BLaER1 treated with 17β-estradiol and CSF1 and Interleukin-3, amounts not matched to agents 10 nM and 100 nM (cell line): Measurements from ENCODE around the gene RNF167.
A peak's percentile ranks its signal among the peaks of the same experiment; 100 is the strongest.

Experiments used
- H3K27ac ChIP-seq, 11 experiments: shearing (Covaris generic); formaldehyde crosslinking; 2 replicates each; pipeline ENCODE4 v1.8.1; 2022
- H3K27me3 ChIP-seq, 11 experiments: shearing (Covaris generic); formaldehyde crosslinking; 2 replicates each; pipeline ENCODE4 v1.8.1; 2022
- H3K36me3 ChIP-seq, 11 experiments: shearing (Covaris generic); formaldehyde crosslinking; 2 replicates each; pipeline ENCODE4 v1.8.1; 2022
- H3K4me1 ChIP-seq, 10 experiments: shearing (Covaris generic); formaldehyde crosslinking; 2 replicates each; pipeline ENCODE4 v1.8.1; 2022
- H3K4me2 ChIP-seq, 11 experiments: shearing (Covaris generic); formaldehyde crosslinking; 2 replicates each; pipeline ENCODE4 v1.8.1; 2022
- H3K4me3 ChIP-seq, 10 experiments: shearing (Covaris generic); formaldehyde crosslinking; 2 replicates each; pipeline ENCODE4 v1.8.1; 2022
- H3K9ac ChIP-seq, 11 experiments: shearing (Covaris generic); formaldehyde crosslinking; 2 replicates each; pipeline ENCODE4 v1.8.1; 2022
- H3K9me3 ChIP-seq, 11 experiments: shearing (Covaris generic); formaldehyde crosslinking; replicated peaks in 1 of 11; 2 replicates each; pipeline ENCODE4 v1.8.1; 2022
- H4K20me1 ChIP-seq, 11 experiments: shearing (Covaris generic); formaldehyde crosslinking; 2 replicates each; pipeline ENCODE4 v1.8.1; 2022
- Cebpa-rat ChIP-seq, 11 experiments: shearing (Covaris generic); IDR thresholded peaks; 2 replicates each; pipeline ENCODE4 v1.8.1; 2022

The RNF167 gene

GRCh38 chr17:4969551-4970173 is 29.6 kb downstream of the RNF167 start:
- Histone ChIP-seq H3K9ac (peak overlapping the region; percentile 16 to 92 (median 88); a peak in 19 of 22 replicates), H3K4me1 (peaks cover 38 to 83% (median 57%) of the 10 kb centered on the region in 10 experiments), H3K27ac (peak overlapping the region in 10 of 11 experiments; percentile 5 to 93 (median 88); a peak in 13 of 22 replicates), H4K20me1 (no peaks in the 10 kb centered on the region; a peak in 1 of 22 replicates), H3K4me3 (peak overlapping the region in 5 of 10 experiments; percentile 69 to 79 (median 70); a peak in 3 of 20 replicates), H3K9me3 (no peaks in the 10 kb centered on the region), H3K27me3 (no peaks in the 10 kb centered on the region), H3K36me3 (peaks cover 46 to 75% (median 60%) of the 10 kb centered on the region in 11 experiments), H3K4me2 (peak overlapping the region; percentile 91 to 100 (median 98))
- no peak for TF ChIP-seq Cebpa-rat (IDR thresholded peaks at IDR 0.05)

GRCh38 chr17:4970273-4970672 is 30.2 kb downstream of the RNF167 start:
- Histone ChIP-seq H3K27me3 (no peaks in the 10 kb centered on the region), H4K20me1 (no peaks in the 10 kb centered on the region; a peak in 1 of 22 replicates), H3K4me2 (peak overlapping the region in 4 of 11 experiments; percentile 94 to 100 (median 99); a peak in 4 of 22 replicates), H3K9ac (peak overlapping the region; percentile 12 to 92 (median 86); a peak in 9 of 22 replicates), H3K4me3 (no peak overlapping the region), H3K9me3 (no peaks in the 10 kb centered on the region), H3K27ac (peak overlapping the region in 4 of 11 experiments; percentile 16 to 92 (median 84); a peak in 4 of 22 replicates), H3K36me3 (peaks cover 41 to 75% (median 63%) of the 10 kb centered on the region in 11 experiments), H3K4me1 (peaks cover 38 to 82% (median 55%) of the 10 kb centered on the region in 10 experiments)
- TF ChIP-seq Cebpa-rat (IDR thresholded peaks at IDR 0.05) = no peak

GRCh38 chr17:4971826-4972225 is 31.8 kb downstream of the RNF167 start:
- no peaks in the 10 kb centered on the region for H3K27me3 ChIP-seq
- TF ChIP-seq Cebpa-rat (IDR thresholded peaks at IDR 0.05) = no peak
- no peaks in the 10 kb centered on the region; a peak in 1 of 22 replicates for H4K20me1 ChIP-seq
- peaks cover 25 to 80% (median 42%) of the 10 kb centered on the region in 10 experiments for H3K4me1 ChIP-seq
- H3K9ac ChIP-seq = peak overlapping the region in 2 of 11 experiments; percentile 9 to 15; a peak in 1 of 22 replicates
- no peak overlapping the region for H3K4me3 ChIP-seq
- H3K36me3 ChIP-seq = peaks cover 46 to 82% (median 71%) of the 10 kb centered on the region in 11 experiments
- no peak overlapping the region for H3K4me2 ChIP-seq
- H3K9me3 ChIP-seq = no peaks in the 10 kb centered on the region
- no peak overlapping the region for H3K27ac ChIP-seq

- Histone ChIP-seq H3K9me3 (no peaks in the 10 kb centered on the region), H3K4me1 (peaks cover 25 to 85% (median 42%) of the 10 kb centered on the region in 10 experiments), H3K36me3 (peaks cover 51 to 87% (median 76%) of the 10 kb centered on the region in 11 experiments), H3K4me2 (peak overlapping the region in 2 of 11 experiments; percentile 79 to 91; a peak in 1 of 22 replicates), H3K27ac (peak overlapping the region in 1 of 11 experiments; percentile 11; a peak in 1 of 22 replicates), H3K27me3 (no peaks in the 10 kb centered on the region), H4K20me1 (no peaks in the 10 kb centered on the region; a peak in 1 of 22 replicates), H3K4me3 (no peak overlapping the region), H3K9ac (peak overlapping the region in 3 of 11 experiments; percentile 7 to 15 (median 9); a peak in 2 of 22 replicates)
- TF ChIP-seq Cebpa-rat (IDR thresholded peaks at IDR 0.05) = no peak
Observed at GRCh38 chr17:4972322-4972721, 32.3 kb downstream of the RNF167 start.

GRCh38 chr17:4972752-4973151 is 32.7 kb downstream of the RNF167 start:
- H3K4me3 ChIP-seq = no peak overlapping the region
- no peaks in the 10 kb centered on the region for H3K9me3 ChIP-seq
- H3K4me2 ChIP-seq = peak overlapping the region in 5 of 11 experiments; percentile 50 to 91 (median 79); a peak in 9 of 22 replicates
- H4K20me1 ChIP-seq = no peaks in the 10 kb centered on the region; a peak in 1 of 22 replicates
- H3K4me1 ChIP-seq = peaks cover 25 to 89% (median 42%) of the 10 kb centered on the region in 10 experiments
- H3K36me3 ChIP-seq = peaks cover 55 to 91% (median 80%) of the 10 kb centered on the region in 11 experiments
- no peak for TF ChIP-seq Cebpa-rat (IDR thresholded peaks at IDR 0.05)
- peak overlapping the region in 2 of 11 experiments; percentile 11 to 42; a peak in 3 of 22 replicates for H3K27ac ChIP-seq
- no peaks in the 10 kb centered on the region for H3K27me3 ChIP-seq
- H3K9ac ChIP-seq = peak overlapping the region in 3 of 11 experiments; percentile 7 to 21 (median 15); a peak in 3 of 22 replicates

DNA sequence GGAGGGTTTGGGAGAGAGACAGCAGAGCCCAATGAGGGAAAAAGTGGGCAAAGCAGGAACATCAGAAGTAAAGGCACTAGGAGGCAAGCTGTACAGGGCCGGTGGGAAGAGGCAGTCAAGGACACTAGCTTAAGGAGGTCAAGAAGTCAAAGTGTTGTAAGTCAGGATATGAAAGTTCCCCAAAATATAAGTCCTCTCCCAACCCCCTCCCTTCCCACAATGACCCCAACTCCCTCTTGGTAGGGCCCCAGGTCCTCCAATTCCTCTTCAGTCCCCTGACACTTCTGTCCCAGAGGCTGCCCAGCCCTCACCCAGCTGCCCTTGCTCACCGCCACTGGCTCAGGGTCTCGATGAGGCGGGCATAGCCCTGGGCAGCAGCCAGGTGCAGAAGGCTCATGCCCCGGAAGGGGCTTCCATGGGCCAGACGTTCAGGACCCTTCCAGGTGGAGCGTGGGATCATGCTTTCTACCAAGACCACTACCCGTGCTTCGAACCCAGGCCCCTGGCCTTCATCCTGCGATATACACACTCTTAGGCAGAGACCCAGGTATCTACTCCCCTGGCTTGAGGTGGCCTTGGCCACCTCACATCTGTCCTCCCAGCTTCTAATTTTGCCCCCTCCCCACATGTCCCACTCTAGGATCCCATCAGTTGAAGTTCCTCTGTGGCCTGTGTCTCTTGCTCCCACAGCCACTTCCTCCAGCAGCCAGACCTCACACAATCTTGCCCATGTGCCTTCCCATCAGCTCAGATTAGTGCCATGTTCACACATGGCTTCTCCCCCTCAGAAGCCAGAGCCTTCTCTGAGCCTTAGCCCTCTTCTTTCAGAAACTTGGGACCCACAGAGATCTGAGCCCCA is 33.4 kb downstream of the RNF167 start:
- Histone ChIP-seq H3K27me3 (no peaks in the 10 kb centered on the region), H3K4me1 (peaks cover 22 to 90% (median 42%) of the 10 kb centered on the region in 10 experiments), H3K27ac (peak overlapping the region in 6 of 11 experiments; percentile 22 to 42 (median 26); a peak in 8 of 22 replicates), H3K9ac (peak overlapping the region in 3 of 11 experiments; percentile 5 to 33 (median 21); a peak in 3 of 22 replicates), H3K4me2 (peak overlapping the region in 9 of 11 experiments; percentile 0 to 91 (median 50); a peak in 12 of 22 replicates), H3K36me3 (peaks cover 62 to 98% (median 87%) of the 10 kb centered on the region in 11 experiments), H3K9me3 (no peaks in the 10 kb centered on the region), H3K4me3 (no peak overlapping the region), H4K20me1 (no peaks in the 10 kb centered on the region; a peak in 2 of 22 replicates)
- TF ChIP-seq Cebpa-rat (IDR thresholded peaks at IDR 0.05) = no peak

GRCh38 chr17:4974115-4974670 is 34.1 kb downstream of the RNF167 start:
- Histone ChIP-seq H3K27ac (peak overlapping the region in 5 of 11 experiments; percentile 22 to 42 (median 29); a peak in 7 of 22 replicates), H3K27me3 (no peaks in the 10 kb centered on the region), H3K4me3 (no peak overlapping the region), H3K4me1 (peaks cover 22 to 90% (median 42%) of the 10 kb centered on the region in 10 experiments), H3K4me2 (peak overlapping the region in 9 of 11 experiments; percentile 0 to 91 (median 50); a peak in 12 of 22 replicates), H3K9ac (peak overlapping the region in 2 of 11 experiments; percentile 27 to 33; a peak in 1 of 22 replicates), H3K36me3 (peaks cover 62 to 92% (median 85%) of the 10 kb centered on the region in 11 experiments), H3K9me3 (no peaks in the 10 kb centered on the region), H4K20me1 (no peaks in the 10 kb centered on the region; a peak in 2 of 22 replicates)
- no peak for TF ChIP-seq Cebpa-rat (IDR thresholded peaks at IDR 0.05)

GRCh38 chr17:4978726-4979125 is 38.7 kb downstream of the RNF167 start:
- H3K36me3 ChIP-seq = peaks cover 41 to 80% (median 63%) of the 10 kb centered on the region in 11 experiments
- TF ChIP-seq Cebpa-rat (IDR thresholded peaks at IDR 0.05) = no peak
- no peaks in the 10 kb centered on the region for H3K9me3 ChIP-seq
- H4K20me1 ChIP-seq = peaks cover 0 to 12% (median 0%) of the 10 kb centered on the region in 11 experiments; a peak in 3 of 22 replicates
- peak overlapping the region in 1 of 10 experiments; percentile 33; a peak in 3 of 20 replicates for H3K4me3 ChIP-seq
- no peaks in the 10 kb centered on the region for H3K27me3 ChIP-seq
- H3K27ac ChIP-seq = peak overlapping the region in 8 of 11 experiments; percentile 30 to 71 (median 46); a peak in 12 of 22 replicates
- H3K9ac ChIP-seq = peak overlapping the region in 10 of 11 experiments; percentile 35 to 59 (median 51); a peak in 15 of 22 replicates
- H3K4me2 ChIP-seq = peak overlapping the region; percentile 28 to 89 (median 68); a peak in 21 of 22 replicates
- peaks cover 28 to 91% (median 52%) of the 10 kb centered on the region in 10 experiments for H3K4me1 ChIP-seq
